ENCODE results near the gene AICDA.
"Not testable (repeated sequence)": the region's sequence is repeated elsewhere in the genome, so short reads cannot be mapped to it uniquely, and the experiment has no call there.

The AICDA gene

GRCh38 chr12:8612629-8613028, at the start of gene AICDA:
AICDA (minus strand) TSS chr12:8612859; CDS start chr12:8612767, 92 bp downstream.
- DNase-seq: no peak

GRCh38 chr12:8661751-8662150, 49.1 kb upstream of the AICDA start:
- no peak for DNase-seq

GRCh38 chr12:8661016-8661415, 48.4 kb upstream of the AICDA start:
- DNase-seq: no peak

- DNase-seq: no peak
Measured at GRCh38 chr12:8658346-8658745, 45.7 kb upstream of the AICDA start.

GRCh38 chr12:8655421-8655820, 42.8 kb upstream of the AICDA start:
- no peak for DNase-seq

GRCh38 chr12:8648576-8649205, 36.0 kb upstream of the AICDA start:
- peak; percentile 25 to 37 for DNase-seq

- DNase-seq: no peak
Measured at GRCh38 chr12:8647968-8648367, 35.3 kb upstream of the AICDA start.

- peak; percentile 14 to 60 for DNase-seq
Measured at GRCh38 chr12:8644345-8645248, 31.9 kb upstream of the AICDA start.

GRCh38 chr12:8642775-8643174, 30.1 kb upstream of the AICDA start:
- no peak for DNase-seq

- no peak for DNase-seq
Measured at GRCh38 chr12:8639936-8640335, 27.3 kb upstream of the AICDA start.

GRCh38 chr12:8638951-8639350, 26.3 kb upstream of the AICDA start:
- DNase-seq: no peak

- no peak for DNase-seq
Measured at GRCh38 chr12:8637666-8638065, 25.0 kb upstream of the AICDA start.

- no peak for DNase-seq
Measured at GRCh38 chr12:8637244-8637643, 24.6 kb upstream of the AICDA start.

GRCh38 chr12:8636581-8636980, 23.9 kb upstream of the AICDA start:
- no peak for DNase-seq

- DNase-seq: not testable (repeated sequence)
Measured at GRCh38 chr12:8636007-8636346, 23.3 kb upstream of the AICDA start.

- not testable (repeated sequence) for DNase-seq
Measured at GRCh38 chr12:8635342-8636006, 22.8 kb upstream of the AICDA start.

- no peak for DNase-seq
Measured at GRCh38 chr12:8630131-8630530, 17.5 kb upstream of the AICDA start.

- DNase-seq: no peak
Measured at GRCh38 chr12:8629486-8630033, 16.9 kb upstream of the AICDA start.

GRCh38 chr12:8628731-8629130, 16.1 kb upstream of the AICDA start:
- no peak for DNase-seq

GRCh38 chr12:8624750-8625149, 12.1 kb upstream of the AICDA start:
- DNase-seq: not testable (repeated sequence)

- no peak for DNase-seq
Measured at GRCh38 chr12:8622646-8623045, 10.0 kb upstream of the AICDA start.

- DNase-seq: no peak
Measured at GRCh38 chr12:8615206-8615605, 2.5 kb upstream of the AICDA start.

GRCh38 chr12:8613881-8614280, 1.2 kb upstream of the AICDA start:
- not testable (repeated sequence) for DNase-seq
